ENCODE results near the gene DOK4.
"Not testable (repeated sequence)": the region's sequence is repeated elsewhere in the genome, so short reads cannot be mapped to it uniquely, and the experiment has no call there.

DOK4 gene

DNA sequence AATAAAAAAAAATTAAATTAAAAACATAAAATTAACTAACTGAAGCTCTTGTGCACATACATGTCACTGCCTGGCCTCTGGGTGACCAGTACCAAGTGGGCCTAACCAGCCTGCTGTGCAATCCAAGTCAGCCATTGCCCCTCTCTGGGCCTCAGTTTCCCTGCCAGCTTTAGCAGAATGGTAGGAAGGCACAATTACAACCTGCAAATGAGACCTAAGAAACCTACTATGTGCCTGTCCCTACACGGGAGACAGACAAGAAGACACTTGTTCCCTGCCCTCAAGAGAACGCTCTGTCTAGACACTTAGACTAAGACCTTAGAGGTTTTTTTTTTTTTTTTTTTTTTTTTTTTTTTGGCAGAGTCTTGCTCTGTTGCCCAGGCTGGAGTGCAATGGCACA, 40.8 kb downstream of the DOK4 start:
- no peak for DNase-seq (ENCODE audit: low read depth)

- DNase-seq (ENCODE audit: low read depth), result no peak
Measured at GRCh38 chr16:57444711-57445110, 41.6 kb downstream of the DOK4 start.

DNA sequence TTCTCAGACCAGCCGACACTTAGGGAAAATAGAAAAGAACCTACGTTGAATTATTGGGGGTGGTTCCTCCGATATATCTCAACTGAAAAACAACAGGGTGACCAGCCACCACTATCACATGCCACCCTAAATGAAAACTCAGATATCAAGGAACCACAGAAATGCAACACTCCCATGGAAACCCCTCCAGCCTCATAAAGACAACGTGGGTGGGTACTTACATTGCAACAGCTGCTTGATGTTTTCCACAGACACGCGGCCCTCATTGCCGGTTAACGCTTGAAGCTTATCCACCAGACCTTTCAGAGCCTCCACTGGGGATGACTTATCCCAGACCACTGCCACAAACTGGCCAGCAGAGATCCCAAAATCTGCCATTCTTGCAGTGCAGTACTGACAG, 45.7 kb downstream of the DOK4 start:
- DNase-seq (ENCODE audit: low read depth), result not testable (repeated sequence)

GRCh38 chr16:57439947-57440346, 46.3 kb downstream of the DOK4 start:
- not testable (repeated sequence) for DNase-seq (ENCODE audit: low read depth)

DNA sequence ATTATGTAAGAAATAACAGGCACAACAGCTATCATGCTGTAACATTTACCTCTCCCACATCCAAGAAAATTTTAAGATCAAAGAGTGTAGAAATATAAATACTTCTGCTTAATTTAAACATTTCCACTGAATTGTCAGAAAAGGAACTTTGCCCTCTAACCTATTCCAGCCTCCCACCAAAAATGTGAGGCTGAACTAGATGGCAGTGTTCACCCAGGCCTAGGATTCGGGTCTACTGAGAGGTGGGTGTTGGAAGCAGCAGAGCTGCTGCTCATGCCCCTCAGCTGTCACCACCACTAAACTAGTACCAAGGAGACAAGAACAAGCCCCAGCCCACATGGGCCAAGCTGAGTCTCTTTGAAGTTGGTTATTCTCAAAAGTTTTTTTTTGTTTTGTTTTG, 50.5 kb downstream of the DOK4 start:
- DNase-seq (ENCODE audit: low read depth), result no peak

DNA sequence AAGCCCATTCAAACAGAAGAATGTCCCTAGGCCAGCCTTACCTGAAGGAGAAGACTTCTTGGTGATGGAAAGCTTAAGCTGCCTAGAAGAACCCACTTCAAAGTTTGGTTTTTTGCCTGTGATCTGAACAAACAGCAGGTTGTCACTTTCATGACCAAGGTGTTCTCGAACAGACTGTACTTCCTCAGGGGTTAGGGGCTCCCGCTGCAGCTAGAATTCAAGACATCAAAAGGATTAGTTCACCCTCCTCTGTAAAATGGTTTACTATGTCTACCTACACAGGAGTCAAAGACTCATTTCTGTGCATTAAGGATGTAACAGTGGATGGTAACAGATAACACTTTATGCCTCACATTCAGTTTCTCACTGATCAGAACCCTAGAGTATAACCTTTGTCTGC, 52.3 kb downstream of the DOK4 start:
- no peak for DNase-seq (ENCODE audit: low read depth)

DNA sequence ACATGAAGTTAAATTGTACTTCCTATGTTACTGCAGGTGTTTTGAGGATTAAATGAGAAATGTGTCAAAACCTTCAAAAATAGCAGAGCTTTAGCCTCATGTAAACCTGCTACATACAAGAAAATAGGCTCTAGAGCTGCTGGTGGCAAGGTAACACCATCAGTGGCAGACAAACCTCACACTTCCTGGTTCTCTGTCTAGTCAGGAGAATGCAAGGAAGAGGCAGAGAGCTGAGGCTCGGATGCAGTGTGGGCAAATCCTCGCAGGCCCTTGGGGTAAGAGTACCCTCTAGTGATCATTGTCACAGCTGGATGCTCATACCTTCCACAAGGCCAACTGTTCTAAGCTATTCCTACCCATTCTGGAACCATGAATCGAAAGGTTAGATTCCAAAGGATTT, 53.3 kb downstream of the DOK4 start:
- DNase-seq (ENCODE audit: low read depth), result no peak

DNA sequence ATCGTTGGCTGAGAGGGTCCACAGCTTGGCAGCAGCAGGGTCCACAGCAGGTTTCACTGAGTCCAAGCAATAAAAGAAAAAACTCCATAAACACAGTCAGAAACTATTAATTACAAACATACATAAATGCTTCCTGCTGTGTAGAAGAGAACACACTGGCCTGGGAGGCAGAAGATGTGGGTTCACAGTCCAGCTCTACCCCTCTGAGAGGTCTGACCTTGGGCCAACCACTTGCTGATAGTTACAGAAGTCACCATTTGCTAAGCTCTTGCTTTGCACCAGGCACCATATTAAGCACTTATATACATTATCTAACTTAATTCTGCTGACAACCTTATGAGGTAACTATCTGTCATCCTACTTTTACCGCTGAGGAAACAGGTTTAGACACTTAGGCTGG, 53.8 kb downstream of the DOK4 start:
- DNase-seq (ENCODE audit: low read depth), result no peak

DNA sequence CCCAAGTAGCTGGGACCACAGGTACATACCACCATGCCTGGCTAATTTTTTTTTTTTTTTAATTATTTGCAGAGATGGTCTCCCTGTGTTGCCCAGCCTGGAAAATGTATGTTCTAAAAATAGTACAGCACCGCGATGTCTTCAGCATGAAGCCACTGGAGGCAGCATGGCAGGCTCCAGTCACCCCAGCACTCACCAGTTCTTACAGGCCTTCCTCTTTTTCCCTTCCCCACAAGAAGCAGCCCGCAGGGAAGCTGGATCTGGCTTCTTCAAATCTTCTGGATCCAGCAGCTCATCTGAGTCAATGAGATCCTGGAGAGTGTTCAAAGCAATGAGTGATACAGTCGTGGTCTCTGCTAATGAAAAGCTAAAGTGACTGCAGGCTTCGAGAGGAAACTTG, 55.3 kb downstream of the DOK4 start:
- DNase-seq (ENCODE audit: low read depth), result no peak

- DNase-seq (ENCODE audit: low read depth), result no peak
Measured at GRCh38 chr16:57427824-57428223, 58.5 kb downstream of the DOK4 start.

GRCh38 chr16:57427307-57427706, 59.0 kb downstream of the DOK4 start:
- no peak for DNase-seq (ENCODE audit: low read depth)

DNA sequence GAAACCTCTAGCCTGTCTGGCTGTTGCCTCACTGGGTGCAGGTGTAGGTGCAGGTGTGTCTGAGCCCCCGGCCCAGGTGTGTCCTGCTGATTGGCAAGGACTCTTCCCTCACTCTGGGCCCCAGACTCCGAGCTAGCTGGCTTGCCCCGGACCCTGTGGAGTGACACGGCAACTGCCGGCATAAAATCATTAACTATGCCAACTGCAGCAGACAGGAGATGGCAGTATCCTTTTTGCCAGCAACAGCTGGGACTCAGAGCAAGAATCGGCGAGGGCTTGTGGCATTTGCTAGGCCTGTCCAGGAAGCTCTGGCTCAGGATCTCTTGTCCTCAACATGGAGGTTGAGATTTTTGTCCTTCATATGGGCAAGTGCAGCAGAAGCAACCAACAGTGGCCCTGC, 59.9 kb downstream of the DOK4 start:
- DNase-seq (ENCODE audit: low read depth), result no peak

DNA sequence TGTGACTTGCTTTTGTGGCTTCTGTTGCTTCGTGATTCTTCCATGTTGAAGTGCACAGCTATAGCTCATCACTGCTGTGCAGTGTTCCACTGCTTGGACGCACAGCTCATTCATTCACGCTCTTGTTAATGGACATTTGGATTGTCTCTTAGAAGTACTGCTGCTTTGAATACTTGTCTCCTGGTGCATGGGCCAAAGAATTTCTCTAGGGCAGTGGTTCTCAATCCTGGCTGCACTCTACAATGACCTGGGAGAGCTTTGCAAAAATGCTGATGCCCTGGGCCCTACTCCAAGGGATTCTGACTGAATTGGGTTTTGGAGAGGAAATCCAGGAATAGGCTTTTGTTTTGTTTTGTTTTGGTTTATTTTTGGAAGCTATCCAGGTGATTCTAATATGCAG, 61.7 kb downstream of the DOK4 start:
- no peak for DNase-seq (ENCODE audit: low read depth)

GRCh38 chr16:57423152-57423551, 63.1 kb downstream of the DOK4 start:
- no peak for DNase-seq (ENCODE audit: low read depth)

DNA sequence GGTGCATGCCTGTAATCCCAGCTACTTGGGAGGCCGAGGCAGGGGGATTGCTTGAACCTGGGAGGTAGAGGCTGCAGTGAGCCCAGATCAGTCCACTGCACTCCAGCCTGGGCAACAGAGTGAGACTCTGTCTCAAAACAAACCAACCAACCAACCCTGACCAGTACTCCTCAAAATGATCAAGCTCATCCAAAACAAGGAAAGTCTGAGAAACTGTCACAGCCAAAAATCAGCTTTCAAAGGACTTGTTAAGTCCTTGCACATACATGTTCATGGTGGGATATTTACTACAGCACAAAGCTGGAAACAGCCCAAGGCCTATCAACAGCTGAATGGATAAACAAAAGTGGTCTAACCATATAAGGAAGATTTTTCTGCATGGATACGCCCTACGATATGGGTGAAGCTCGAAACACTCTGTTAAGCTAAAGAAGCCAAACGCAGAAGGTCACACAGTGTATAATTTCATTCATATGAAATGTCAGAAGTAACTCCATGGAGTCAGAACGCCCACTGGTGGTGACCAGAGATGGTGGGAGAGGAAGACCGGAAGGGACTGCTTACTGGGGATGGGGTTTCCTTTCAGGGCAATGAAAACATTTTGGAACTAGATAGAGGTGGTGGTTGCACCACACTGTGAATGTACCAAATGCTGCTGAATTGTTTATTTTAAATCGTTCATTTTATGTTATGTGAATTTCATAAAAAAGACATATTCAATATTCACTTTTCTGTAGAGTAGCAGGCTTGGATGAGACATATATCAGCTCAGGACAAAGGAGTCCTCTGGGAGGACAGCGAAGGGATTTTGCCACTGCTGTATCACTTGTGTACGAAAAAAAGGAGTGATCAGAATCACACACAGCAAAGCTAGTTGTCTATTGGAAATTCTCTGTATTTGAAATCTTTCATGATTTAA, 64.0 kb downstream of the DOK4 start:
- no peak for DNase-seq (ENCODE audit: low read depth)

Data from stimulated activated CD8-positive, alpha-beta memory T cell treated with anti-CD3 and anti-CD28 coated beads, Interleukin-12 subunit alpha, Interleukin-12 subunit beta, amount 100 ng/mL, for 4 hours (primary cell).